ENCODE measurements around the gene FRK. TPM values are rescaled to one million over a fixed set of nuclear protein-coding genes. Genes with fewer than 3 reads are reported as not detected.
"Not testable (repeated sequence)": the region's sequence is repeated elsewhere in the genome, so short reads cannot be mapped to it uniquely, and the experiment has no call there.

FRK gene
- total RNA-seq, 3 donors from 2014 or later: 8.0 to 25.8 (median 23.2) TPM

GRCh38 chr6:116051244-116051643, 9.4 kb downstream of the FRK start:
- Histone ChIP-seq H3K4me3 (no peak overlapping the region), H3K36me3 (ENCODE audit: low read depth) (no peaks in the 10 kb centered on the region), H3K9me3 (no peaks in the 10 kb centered on the region), H3K4me1 (ENCODE audit: low read depth) (peaks cover 12% of the 10 kb centered on the region)
- intact Hi-C loops (cut with DNase I, micrococcal nuclease): no loop called here
- TF ChIP-seq, protein P1, sequence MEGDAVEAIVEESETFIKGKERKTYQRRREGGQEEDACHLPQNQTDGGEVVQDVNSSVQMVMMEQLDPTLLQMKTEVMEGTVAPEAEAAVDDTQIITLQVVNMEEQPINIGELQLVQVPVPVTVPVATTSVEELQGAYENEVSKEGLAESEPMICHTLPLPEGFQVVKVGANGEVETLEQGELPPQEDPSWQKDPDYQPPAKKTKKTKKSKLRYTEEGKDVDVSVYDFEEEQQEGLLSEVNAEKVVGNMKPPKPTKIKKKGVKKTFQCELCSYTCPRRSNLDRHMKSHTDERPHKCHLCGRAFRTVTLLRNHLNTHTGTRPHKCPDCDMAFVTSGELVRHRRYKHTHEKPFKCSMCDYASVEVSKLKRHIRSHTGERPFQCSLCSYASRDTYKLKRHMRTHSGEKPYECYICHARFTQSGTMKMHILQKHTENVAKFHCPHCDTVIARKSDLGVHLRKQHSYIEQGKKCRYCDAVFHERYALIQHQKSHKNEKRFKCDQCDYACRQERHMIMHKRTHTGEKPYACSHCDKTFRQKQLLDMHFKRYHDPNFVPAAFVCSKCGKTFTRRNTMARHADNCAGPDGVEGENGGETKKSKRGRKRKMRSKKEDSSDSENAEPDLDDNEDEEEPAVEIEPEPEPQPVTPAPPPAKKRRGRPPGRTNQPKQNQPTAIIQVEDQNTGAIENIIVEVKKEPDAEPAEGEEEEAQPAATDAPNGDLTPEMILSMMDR (IDR thresholded peaks at IDR 0.05): no peak
- no peak for DNase-seq
- no peak for ATAC-seq

- intact Hi-C loops (cut with DNase I, micrococcal nuclease): no loop called here
- H3K9me3 ChIP-seq: no peaks in the 10 kb centered on the region
- H3K36me3 ChIP-seq (ENCODE audit: low read depth): no peaks in the 10 kb centered on the region
- ATAC-seq (no peak), DNase-seq (no peak)
- TF ChIP-seq, protein P1 (IDR thresholded peaks at IDR 0.05): no peak
- no peak overlapping the region for H3K4me3 ChIP-seq
- peaks cover 12% of the 10 kb centered on the region for H3K4me1 ChIP-seq (ENCODE audit: low read depth)
Measured at GRCh38 chr6:116050737-116051136, 10.0 kb downstream of the FRK start.

DNA sequence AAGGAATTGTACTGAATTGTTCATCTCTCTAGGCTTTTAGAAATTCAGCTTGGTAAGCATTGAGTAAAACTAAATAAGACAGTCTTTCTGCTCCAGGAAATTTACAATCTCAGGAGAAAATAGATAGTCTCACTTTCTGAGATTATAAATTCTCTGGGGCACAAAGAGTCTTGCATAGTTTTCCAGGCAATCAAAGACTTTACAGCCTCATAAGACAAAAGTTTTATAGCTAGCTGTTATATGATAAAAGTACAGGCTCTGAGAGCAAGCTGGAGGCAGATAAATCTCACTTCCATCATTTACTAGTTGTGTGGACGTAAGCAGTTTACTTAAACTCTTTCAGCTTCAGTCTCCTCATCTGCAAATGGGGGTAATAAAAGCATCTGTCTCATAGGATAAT, 11.4 kb downstream of the FRK start:
- intact Hi-C loops (cut with DNase I, micrococcal nuclease): no loop called here
- DNase-seq (no peak), ATAC-seq (peak; percentile 90)
- Histone ChIP-seq H3K4me1 (ENCODE audit: low read depth) (peaks cover 12% of the 10 kb centered on the region), H3K36me3 (ENCODE audit: low read depth) (no peaks in the 10 kb centered on the region), H3K4me3 (no peak overlapping the region), H3K9me3 (no peaks in the 10 kb centered on the region)
- TF ChIP-seq, protein P1 (IDR thresholded peaks at IDR 0.05): no peak

- H3K4me1 ChIP-seq (ENCODE audit: low read depth): peaks cover 3% of the 10 kb centered on the region
- ATAC-seq (peak; percentile 84), DNase-seq (peak in 1 of 3 donors; percentile 41)
- intact Hi-C loops (cut with DNase I, micrococcal nuclease): no loop called here
- no peaks in the 10 kb centered on the region for H3K9me3 ChIP-seq
- no peaks in the 10 kb centered on the region for H3K36me3 ChIP-seq (ENCODE audit: low read depth)
- TF ChIP-seq, protein P1 (IDR thresholded peaks at IDR 0.05): no peak
- H3K4me3 ChIP-seq: no peak overlapping the region
Measured at GRCh38 chr6:116047173-116047933, 13.3 kb downstream of the FRK start.

DNA sequence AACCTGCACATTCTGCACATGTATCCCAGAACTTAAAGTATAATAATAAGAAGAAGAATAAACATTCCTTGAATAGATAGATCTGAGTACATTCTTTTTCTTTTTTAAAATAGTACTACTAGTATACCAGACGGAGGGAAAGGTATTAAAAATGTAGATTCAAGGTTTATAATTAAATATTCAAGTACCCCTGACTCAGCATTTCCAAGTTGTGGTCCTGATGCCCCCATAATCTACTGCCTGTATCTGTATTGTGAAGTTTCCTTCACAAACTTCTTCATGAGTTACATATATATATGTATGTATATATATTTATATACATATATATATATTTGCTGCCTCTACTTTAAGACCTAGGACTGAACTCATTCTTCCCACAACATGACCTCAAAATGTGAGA, 14.0 kb downstream of the FRK start:
- Histone ChIP-seq H3K4me3 (no peak overlapping the region), H3K36me3 (ENCODE audit: low read depth) (no peaks in the 10 kb centered on the region), H3K9me3 (no peaks in the 10 kb centered on the region), H3K4me1 (ENCODE audit: low read depth) (peaks cover 3% of the 10 kb centered on the region)
- TF ChIP-seq, protein P1 (IDR thresholded peaks at IDR 0.05): no peak
- ATAC-seq: no peak
- no peak for DNase-seq
- intact Hi-C loops (cut with DNase I, micrococcal nuclease): no loop called here

DNA sequence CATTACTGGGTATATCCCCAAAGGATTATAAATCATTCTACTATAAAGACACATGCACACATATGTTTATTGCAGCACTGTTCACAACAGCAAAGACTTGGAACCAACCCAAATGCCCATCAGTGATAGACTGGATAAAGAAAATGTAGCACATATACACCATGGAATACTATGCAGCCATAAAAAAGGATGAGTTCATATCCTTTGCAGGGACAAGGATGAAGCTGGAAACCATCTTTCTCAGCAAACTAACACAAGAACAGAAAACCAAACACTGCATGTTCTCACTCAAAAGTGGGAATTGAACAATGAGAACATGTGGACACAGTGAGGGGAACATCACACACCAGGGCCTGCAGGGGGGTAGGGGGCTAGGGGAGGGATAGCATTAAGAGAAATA, 14.4 kb downstream of the FRK start:
- H3K4me1 ChIP-seq (ENCODE audit: low read depth); H3K9me3 ChIP-seq; DNase-seq; intact Hi-C loops (cut with DNase I, micrococcal nuclease); H3K4me3 ChIP-seq; H3K36me3 ChIP-seq (ENCODE audit: low read depth); ATAC-seq: not testable (repeated sequence)
